Activated CD4-positive, alpha-beta memory T cell treated with anti-CD3 and anti-CD28 coated beads for 36 hours (primary cell): Measurements from ENCODE around the gene PLEKHG5. TPM values are rescaled to one million over a fixed set of nuclear protein-coding genes. Genes with fewer than 3 reads are reported as not detected.
"Not testable (repeated sequence)": the region's sequence is repeated elsewhere in the genome, so short reads cannot be mapped to it uniquely, and the experiment has no call there.

Experiments
- CTCF ChIA-PET: fragments of 350-600 bp; sonication (Branson Sonifier 250); formaldehyde crosslinking; loops from one replicate; lab custom pipeline; 2021; ENCODE audit warnings: antibody characterized with exemption, inconsistent platforms; lab: Charles Lee
- POLR2A ChIA-PET: fragments of 350-600 bp; sonication (Branson Sonifier 250); formaldehyde crosslinking; loops from one replicate; lab custom pipeline; 2021; ENCODE audit warnings: antibody characterized with exemption; lab: Charles Lee
- DNase-seq: peaks from one replicate; pipeline ENCODE4 v3.0.0-alpha.2; 2020
- H3K27ac Mint-ChIP-seq: one replicate; pipeline ENCODE4 v1.8.0; 2021; ENCODE audit warnings: mixed read lengths
- H3K27me3 Mint-ChIP-seq: one replicate; pipeline ENCODE4 v1.8.0; 2021; ENCODE audit warnings: mixed read lengths
- H3K36me3 Mint-ChIP-seq: one replicate; pipeline ENCODE4 v1.8.0; 2021; ENCODE audit warnings: mixed read lengths
- H3K4me1 Mint-ChIP-seq: one replicate; pipeline ENCODE4 v1.8.0; 2021; ENCODE audit warnings: low read depth, mixed read lengths
- H3K4me3 Mint-ChIP-seq: one replicate; pipeline ENCODE4 v1.8.0; 2021; ENCODE audit warnings: mild to moderate bottlenecking, mixed read lengths
- H3K9me3 Mint-ChIP-seq: one replicate; pipeline ENCODE4 v1.8.0; 2021; ENCODE audit warnings: mixed read lengths
- intact Hi-C: fragments of 100-400 bp; cut with micrococcal nuclease; formaldehyde crosslinking; loops from one replicate; pipeline ENCODE4 v1.15.1; 2023
- total RNA-seq, 2 experiments: library from RNA; stranded (reverse); gene quantifications; one replicate each; pipeline ENCODE4 v1.2.3, GENCODE V29; 2021

PLEKHG5 gene
- total RNA-seq, 2 experiments from 2014 or later, result 2.1 to 2.2 TPM

DNA sequence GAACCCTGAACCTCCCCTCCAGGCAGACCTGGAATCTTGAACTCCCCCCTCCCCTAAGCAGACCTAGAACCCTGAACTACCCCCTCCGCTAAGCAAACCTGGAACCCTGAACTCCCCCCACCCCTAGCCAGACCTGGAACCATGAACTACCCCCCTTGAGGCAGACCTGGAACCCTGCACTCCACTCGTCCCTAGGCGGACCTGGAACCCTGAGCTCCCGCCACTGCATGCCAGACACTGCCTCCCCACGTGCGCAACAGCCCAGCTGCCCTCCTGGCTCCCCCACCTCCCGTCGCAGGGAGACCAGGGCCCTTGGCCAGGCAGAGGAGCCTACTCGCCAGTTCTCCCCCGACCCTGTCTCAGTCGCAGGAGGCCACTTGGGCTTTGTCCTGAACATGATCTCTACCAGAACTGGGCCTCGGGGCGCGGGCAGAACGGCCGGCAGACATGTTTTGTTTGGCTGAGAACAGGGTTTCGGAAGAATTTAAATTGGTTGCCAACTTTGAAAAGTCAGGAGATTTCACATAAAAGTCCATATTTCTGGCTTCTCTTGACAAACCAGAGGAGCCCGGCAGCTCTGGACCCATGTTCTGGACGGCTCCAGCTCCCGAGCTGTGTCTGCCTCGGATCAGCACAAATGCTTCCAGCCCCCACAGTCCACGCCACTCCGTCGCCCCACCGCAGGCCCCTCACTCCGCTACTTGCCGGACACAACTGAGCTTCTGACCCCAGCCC lies 9.2 kb upstream of the PLEKHG5 start:
- H3K27me3 Mint-ChIP-seq, result peaks cover 3% of the 10 kb centered on the region
- intact Hi-C loops, result no loop called here
- POLR2A ChIA-PET, result no interaction called here
- H3K9me3 Mint-ChIP-seq, result no peaks in the 10 kb centered on the region
- H3K4me1 Mint-ChIP-seq, result peaks cover 5% of the 10 kb centered on the region
- no peak for DNase-seq
- H3K36me3 Mint-ChIP-seq, result no peaks in the 10 kb centered on the region
- CTCF ChIA-PET, result interaction anchor here (0.7 to 1.5 kb wide), 3 partner anchors 10 to 16 kb away, joined by 4 to 9 read pairs (median 4); no protein-coding TSS in a partner anchor
- no peak overlapping the region for H3K4me3 Mint-ChIP-seq
- no peak overlapping the region for H3K27ac Mint-ChIP-seq

DNA sequence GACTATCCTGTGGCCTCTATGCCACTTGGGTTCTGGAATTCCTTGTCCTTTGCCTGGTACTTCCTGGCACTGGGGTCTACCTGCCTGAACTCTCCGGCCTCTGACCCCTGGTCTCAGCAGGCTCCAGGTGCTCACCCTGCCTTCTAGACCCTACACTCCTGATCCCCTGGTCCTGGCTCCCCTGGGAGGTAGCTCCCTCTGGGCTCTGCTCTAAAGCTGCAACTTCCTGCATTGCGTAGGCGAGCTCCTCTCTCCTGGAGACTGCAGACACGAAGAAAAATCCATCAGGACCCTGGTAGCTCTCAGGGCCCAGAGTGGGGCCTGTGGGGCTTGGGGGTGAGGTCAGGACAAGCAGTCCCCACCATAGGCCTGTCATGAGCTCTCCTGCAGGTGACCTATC lies 7.8 kb upstream of the PLEKHG5 start:
- Mint-ChIP-seq H3K9me3 (no peaks in the 10 kb centered on the region), H3K4me3 (no peak overlapping the region), H3K27me3 (peaks cover 3% of the 10 kb centered on the region), H3K27ac (no peak overlapping the region), H3K4me1 (peaks cover 8% of the 10 kb centered on the region), H3K36me3 (no peaks in the 10 kb centered on the region)
- ChIA-PET CTCF (interaction anchor here (1.0 to 1.6 kb wide), 5 partner anchors 8 to 55 kb away, joined by 3 to 4 read pairs (median 4); partner anchors contain the start of genes NOL9, PLEKHG5 and TAS1R1), POLR2A (no interaction called here)
- DNase-seq, result no peak
- intact Hi-C loops, result no loop called here

DNA sequence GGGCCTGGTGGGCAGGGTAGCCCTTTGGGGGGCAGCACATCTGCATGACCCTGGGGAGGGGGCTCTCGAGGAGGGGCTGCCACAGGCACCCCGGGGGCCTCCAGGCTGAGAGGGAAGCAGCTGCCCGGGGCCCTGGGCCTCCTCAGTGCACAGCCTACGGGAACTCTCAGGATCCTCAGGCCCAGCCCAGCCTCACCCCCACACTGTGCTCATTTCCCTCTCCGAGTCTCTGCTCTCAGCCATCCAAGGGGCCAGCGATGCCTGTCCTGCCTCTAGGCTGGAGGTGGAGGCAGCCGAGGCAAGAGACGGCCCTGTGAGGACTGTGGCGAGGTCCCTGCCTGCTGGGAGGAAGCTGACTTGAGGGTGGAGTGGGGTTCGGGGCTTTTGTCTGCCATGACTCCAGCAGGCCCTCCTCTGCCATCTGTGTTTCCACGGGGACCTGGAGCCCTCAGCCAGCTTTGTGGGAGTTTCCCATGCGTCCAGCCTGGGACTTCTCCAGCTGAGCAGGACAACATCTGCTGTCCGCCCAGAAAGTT lies 7.2 kb upstream of the PLEKHG5 start:
- POLR2A ChIA-PET, result no interaction called here
- peaks cover 3% of the 10 kb centered on the region for H3K27me3 Mint-ChIP-seq
- peaks cover 8% of the 10 kb centered on the region for H3K4me1 Mint-ChIP-seq
- H3K36me3 Mint-ChIP-seq, result no peaks in the 10 kb centered on the region
- CTCF ChIA-PET, result interaction anchor here (1.0 to 1.6 kb wide), 5 partner anchors 8 to 56 kb away, joined by 4 read pairs; partner anchors contain the start of genes NOL9, PLEKHG5 and TAS1R1
- H3K4me3 Mint-ChIP-seq, result no peak overlapping the region
- H3K27ac Mint-ChIP-seq, result no peak overlapping the region
- no peaks in the 10 kb centered on the region for H3K9me3 Mint-ChIP-seq
- intact Hi-C loops, result no loop called here
- DNase-seq, result no peak

GRCh38 chr1:6497867-6498575 lies 6.6 kb upstream of the PLEKHG5 start:
- intact Hi-C loops, result no loop called here
- Mint-ChIP-seq H3K4me3 (peak overlapping the region; percentile 66), H3K27ac (no peak overlapping the region), H3K27me3 (peaks cover 3% of the 10 kb centered on the region), H3K9me3 (no peaks in the 10 kb centered on the region), H3K36me3 (no peaks in the 10 kb centered on the region), H3K4me1 (peaks cover 12% of the 10 kb centered on the region)
- no peak for DNase-seq
- CTCF ChIA-PET, result interaction anchor here (1.1 to 1.6 kb wide), 3 partner anchors 8 to 57 kb away, joined by 4 read pairs; partner anchors contain the start of genes NOL9 and TAS1R1
- POLR2A ChIA-PET, result no interaction called here

GRCh38 chr1:6497215-6497866 lies 5.9 kb upstream of the PLEKHG5 start:
- peak; percentile 62 for DNase-seq
- H3K9me3 Mint-ChIP-seq, result no peaks in the 10 kb centered on the region
- POLR2A ChIA-PET, result no interaction called here
- intact Hi-C loops, result no loop called here
- CTCF ChIA-PET, result interaction anchor here (1.1 to 1.6 kb wide), 2 partner anchors 7 to 57 kb away, joined by 4 read pairs; partner anchors contain the start of genes NOL9 and TAS1R1
- H3K36me3 Mint-ChIP-seq, result no peaks in the 10 kb centered on the region
- H3K27me3 Mint-ChIP-seq, result peaks cover 3% of the 10 kb centered on the region
- no peak overlapping the region for H3K27ac Mint-ChIP-seq
- H3K4me3 Mint-ChIP-seq, result peak overlapping the region; percentile 66
- H3K4me1 Mint-ChIP-seq, result peaks cover 12% of the 10 kb centered on the region

GRCh38 chr1:6496890-6497214 lies 5.4 kb upstream of the PLEKHG5 start:
- no peaks in the 10 kb centered on the region for H3K36me3 Mint-ChIP-seq
- DNase-seq, result no peak
- POLR2A ChIA-PET, result no interaction called here
- H3K27me3 Mint-ChIP-seq, result peaks cover 3% of the 10 kb centered on the region
- H3K9me3 Mint-ChIP-seq, result no peaks in the 10 kb centered on the region
- H3K4me3 Mint-ChIP-seq, result no peak overlapping the region
- CTCF ChIA-PET, result no interaction called here
- intact Hi-C loops, result no loop called here
- H3K4me1 Mint-ChIP-seq, result peaks cover 12% of the 10 kb centered on the region
- no peak overlapping the region for H3K27ac Mint-ChIP-seq

DNA sequence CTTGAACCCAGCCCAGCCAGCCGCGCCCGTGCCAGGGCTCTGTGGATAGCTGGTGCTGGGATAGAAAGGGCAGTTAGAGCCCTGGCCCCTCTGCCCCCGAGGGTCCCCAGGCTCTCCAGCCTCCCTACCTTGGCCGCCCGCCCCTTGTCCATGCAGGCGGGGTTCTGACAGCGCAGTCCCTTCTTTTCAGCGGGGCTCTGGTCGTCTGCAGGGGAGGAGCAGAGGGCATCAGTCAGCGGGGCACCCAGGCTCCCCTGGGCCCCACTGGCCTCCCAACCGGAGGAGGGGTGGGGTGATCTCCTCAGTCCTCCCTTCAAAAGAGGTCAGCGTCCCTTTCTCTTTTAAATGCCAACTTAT lies 4.9 kb upstream of the PLEKHG5 start:
- DNase-seq, result no peak
- no peak overlapping the region for H3K4me3 Mint-ChIP-seq
- ChIA-PET POLR2A (no interaction called here), CTCF (interaction anchor here (0.8 kb wide), 1 partner anchor 36 kb away, joined by 3 read pairs; no protein-coding TSS in a partner anchor)
- intact Hi-C loops, result no loop called here
- H3K36me3 Mint-ChIP-seq, result no peaks in the 10 kb centered on the region
- H3K9me3 Mint-ChIP-seq, result no peaks in the 10 kb centered on the region
- H3K27ac Mint-ChIP-seq, result no peak overlapping the region
- H3K4me1 Mint-ChIP-seq, result peaks cover 17% of the 10 kb centered on the region
- peaks cover 3% of the 10 kb centered on the region for H3K27me3 Mint-ChIP-seq

DNA sequence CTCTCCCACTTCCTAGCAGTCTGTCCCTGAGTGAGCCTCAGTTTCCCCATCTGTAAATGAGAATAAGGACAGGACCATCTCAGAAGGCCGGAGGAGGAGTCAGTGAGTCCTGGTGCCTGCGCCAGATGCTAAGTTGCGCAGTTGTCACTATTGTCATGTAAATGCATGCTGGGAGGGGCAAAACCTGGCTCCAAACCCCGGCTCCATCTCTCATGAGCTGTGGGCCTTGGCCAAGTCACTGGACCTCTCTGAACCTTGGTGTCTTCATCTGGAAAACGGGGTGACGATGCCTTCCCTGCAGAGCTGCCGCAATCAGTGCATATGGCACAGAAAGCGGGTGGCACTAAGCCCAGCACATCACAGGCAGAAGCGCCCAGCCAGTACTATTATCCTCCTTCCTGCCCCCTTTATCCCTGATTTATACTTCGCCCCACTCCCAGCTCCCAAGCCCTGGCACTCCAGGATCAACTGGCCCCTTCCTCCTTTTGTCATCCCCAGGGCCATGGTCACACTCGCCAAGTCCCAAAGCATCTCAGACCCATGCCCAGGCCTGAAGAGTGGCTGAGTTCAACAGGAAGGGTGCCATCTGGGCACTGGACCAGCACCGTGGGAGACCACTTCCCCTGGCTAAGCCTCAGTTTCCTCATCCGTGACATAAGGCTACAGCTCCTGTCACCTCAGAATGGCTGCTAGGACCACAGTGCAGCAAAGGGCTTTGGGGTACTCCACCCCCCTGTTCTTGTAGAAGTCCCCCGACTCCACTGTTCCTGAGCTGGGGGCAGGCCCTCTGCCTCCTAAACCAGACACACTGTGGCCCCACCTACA lies 4.3 kb upstream of the PLEKHG5 start:
- H3K27ac Mint-ChIP-seq, result no peak overlapping the region
- ChIA-PET POLR2A (no interaction called here), CTCF (interaction anchor here (0.8 kb wide), 1 partner anchor 36 kb away, joined by 3 read pairs; no protein-coding TSS in a partner anchor)
- no peak overlapping the region for H3K4me3 Mint-ChIP-seq
- H3K9me3 Mint-ChIP-seq, result no peaks in the 10 kb centered on the region
- no peaks in the 10 kb centered on the region for H3K27me3 Mint-ChIP-seq
- H3K36me3 Mint-ChIP-seq, result no peaks in the 10 kb centered on the region
- DNase-seq, result no peak
- H3K4me1 Mint-ChIP-seq, result peaks cover 20% of the 10 kb centered on the region
- intact Hi-C loops, result no loop called here

DNA sequence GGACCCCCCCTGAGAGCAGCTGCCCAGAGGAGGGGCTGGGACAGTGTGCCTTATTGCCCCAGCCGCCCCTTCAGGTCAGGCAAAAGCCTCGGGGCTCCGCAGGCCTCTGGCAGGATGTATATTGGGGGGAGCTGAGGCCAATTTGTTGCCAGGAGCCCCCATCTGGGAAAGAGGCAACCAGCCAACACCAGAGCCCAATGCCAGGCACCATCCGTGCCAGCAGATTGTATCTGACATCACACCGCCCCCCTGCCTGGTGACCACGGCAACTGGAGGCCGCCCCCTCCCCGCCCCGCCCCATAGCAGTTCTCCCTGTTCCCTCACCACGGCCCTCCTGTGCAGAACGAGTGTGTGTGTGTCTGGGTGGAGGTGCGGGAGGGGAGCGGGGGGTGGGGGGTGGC lies 3.6 kb upstream of the PLEKHG5 start:
- no peak overlapping the region for H3K4me3 Mint-ChIP-seq
- CTCF ChIA-PET, result interaction anchor here (1.1 kb wide), 1 partner anchor 249 kb away, joined by 3 read pairs; no protein-coding TSS in a partner anchor

DNA sequence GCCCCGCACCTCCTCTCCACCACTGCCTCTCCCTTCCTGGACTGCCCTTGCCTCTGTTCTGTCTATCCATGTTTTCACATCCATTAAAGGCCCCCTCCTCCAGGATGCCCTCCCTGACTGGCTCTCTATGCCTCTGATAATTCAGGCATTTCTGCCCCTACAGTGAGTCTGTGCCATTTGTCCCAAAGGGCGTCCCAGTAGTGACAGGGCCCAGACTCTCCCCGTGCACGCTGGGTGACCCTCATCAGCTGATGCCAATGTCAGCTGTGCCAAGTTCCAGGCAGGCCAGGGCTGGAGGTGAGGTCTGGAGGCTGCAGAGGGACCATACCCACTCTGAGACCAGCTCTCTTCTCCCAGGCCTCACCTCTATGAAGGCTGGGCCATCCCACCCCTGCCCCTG lies 3.2 kb upstream of the PLEKHG5 start:
- H3K27me3 Mint-ChIP-seq, result no peaks in the 10 kb centered on the region
- peaks cover 20% of the 10 kb centered on the region for H3K4me1 Mint-ChIP-seq
- H3K27ac Mint-ChIP-seq, result no peak overlapping the region
- no peak for DNase-seq
- no peak overlapping the region for H3K4me3 Mint-ChIP-seq
- ChIA-PET CTCF (interaction anchor here (1.1 kb wide), 1 partner anchor 248 kb away, joined by 3 read pairs; no protein-coding TSS in a partner anchor), POLR2A (no interaction called here)
- intact Hi-C loops, result loop anchor here (5.0 kb wide), 2 partner anchors 58 to 133 kb away; partner anchors contain the start of gene NOL9
- no peaks in the 10 kb centered on the region for H3K36me3 Mint-ChIP-seq
- H3K9me3 Mint-ChIP-seq, result no peaks in the 10 kb centered on the region

More for the DNA sequence above, 3.6 kb upstream of the PLEKHG5 start:
- Mint-ChIP-seq H3K27me3 (no peaks in the 10 kb centered on the region), H3K27ac (no peak overlapping the region), H3K4me1 (peaks cover 20% of the 10 kb centered on the region), H3K36me3 (no peaks in the 10 kb centered on the region), H3K9me3 (no peaks in the 10 kb centered on the region)
- POLR2A ChIA-PET, result no interaction called here
- intact Hi-C loops, result no loop called here
- DNase-seq, result no peak

DNA sequence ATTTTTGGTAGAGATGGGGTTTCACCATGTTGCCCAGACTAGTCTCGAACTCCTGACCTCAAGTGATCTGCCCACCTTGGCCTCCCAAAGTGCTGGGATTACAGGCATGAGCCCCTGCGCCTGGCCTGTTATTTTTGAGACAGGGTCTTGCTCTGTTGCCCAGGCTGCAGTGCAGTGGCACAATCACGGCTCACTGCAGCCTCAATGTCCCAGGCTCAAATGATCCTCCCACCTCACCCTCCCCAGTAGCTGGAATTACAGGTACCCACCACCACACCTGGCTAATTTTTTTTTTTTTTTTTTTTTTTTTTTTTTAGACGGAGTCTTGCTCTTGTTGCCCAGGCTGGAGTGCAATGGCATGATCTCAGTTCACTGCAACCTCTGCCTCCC lies 2.4 kb upstream of the PLEKHG5 start:
- H3K36me3 Mint-ChIP-seq, H3K4me3 Mint-ChIP-seq, DNase-seq, H3K27ac Mint-ChIP-seq, H3K9me3 Mint-ChIP-seq, H3K27me3 Mint-ChIP-seq: not testable (repeated sequence)
- H3K4me1 Mint-ChIP-seq, result peaks cover 20% of the 10 kb centered on the region
- CTCF ChIA-PET, result interaction anchor here (0.6 to 1.1 kb wide), 3 partner anchors 9 to 248 kb away, joined by 3 read pairs; partner anchors contain the start of genes NOL9 and TAS1R1
- intact Hi-C loops, result loop anchor here (5.0 kb wide), 2 partner anchors 58 to 133 kb away; partner anchors contain the start of gene NOL9
- POLR2A ChIA-PET, result interaction anchor here (0.6 kb wide), 1 partner anchor 44 kb away, joined by 4 read pairs; no protein-coding TSS in a partner anchor
